ENCODE results near the gene GP1BB.

GRCh38 chr22:19773470-19774040 is 50.2 kb downstream of the GP1BB start:
- no peak for TF ChIP-seq CTCF (IDR thresholded peaks at IDR 0.05; ENCODE audit: poor library complexity, severe bottlenecking)
- no peak for TF ChIP-seq POLR2AphosphoS5 (IDR thresholded peaks at IDR 0.05)
- no peak for TF ChIP-seq EP300 (conservative IDR thresholded peaks at IDR 0.05; ENCODE audit: poor library complexity, severe bottlenecking)
- no peak for TF ChIP-seq SMC3 (conservative IDR thresholded peaks at IDR 0.05; ENCODE audit: poor library complexity)
- TF ChIP-seq MXI1 (conservative IDR thresholded peaks at IDR 0.05; ENCODE audit: poor library complexity, severe bottlenecking): no peak
- TF ChIP-seq REST (IDR thresholded peaks at IDR 0.05; ENCODE audit: borderline replicate concordance): no peak
- TF ChIP-seq EZH2 (IDR thresholded peaks at IDR 0.05; ENCODE audit: borderline replicate concordance, insufficient read depth, low read length, poor library complexity, severe bottlenecking): no peak
- no peak for TF ChIP-seq TAF1 (IDR thresholded peaks at IDR 0.05; ENCODE audit: low read depth)
